GM23338 (cell line): ENCODE results near the gene DHRS4. TPM values are rescaled to one million over a fixed set of nuclear protein-coding genes. Genes with fewer than 3 reads are reported as not detected.

Experiments used
- ATAC-seq: fragments of 200-7000 bp; cut with Tn5 transposase; 3 replicates; pipeline ENCODE4 v1.9.1; 2020
- DNase-seq: peaks from one replicate; pipeline ENCODE4 v3.0.0-alpha.2; 2015; ENCODE audit warnings: low spot score
- H2AFZ ChIP-seq: fragments of 200-600 bp; sonication (generic); 2 replicates; pipeline ENCODE4 v1.8.0; 2016; ENCODE audit warnings: antibody characterized with exemption, mild to moderate bottlenecking, moderate library complexity
- H3F3A ChIP-seq: fragments of 200-600 bp; sonication (generic); replicated peaks from 2 replicates; pipeline ENCODE4 v1.8.0; 2017; ENCODE audit warnings: antibody characterized with exemption, mixed run types, low read depth
- H3K27ac ChIP-seq: fragments of 200-600 bp; sonication (generic); 2 replicates; pipeline ENCODE4 v1.6.1; 2016; ENCODE audit warnings: low read depth
- H3K27me3 ChIP-seq: fragments of 200-600 bp; sonication (generic); 2 replicates; pipeline ENCODE4 v1.8.0; 2016; ENCODE audit warnings: mild to moderate bottlenecking, mixed run types, moderate library complexity; ENCODE audit not compliant: insufficient read depth
- H3K36me3 ChIP-seq: fragments of 200-600 bp; sonication (generic); 2 replicates; pipeline ENCODE4 v1.8.0; 2016; ENCODE audit warnings: mild to moderate bottlenecking; ENCODE audit not compliant: insufficient read depth
- H3K4me1 ChIP-seq: fragments of 200-600 bp; sonication (generic); 2 replicates; pipeline ENCODE4 v1.8.0; 2016; ENCODE audit warnings: mild to moderate bottlenecking, moderate library complexity; ENCODE audit not compliant: insufficient read depth
- H3K4me2 ChIP-seq: fragments of 200-600 bp; sonication (generic); 2 replicates; pipeline ENCODE4 v1.7.1; 2017; ENCODE audit warnings: mixed run types
- H3K4me3 ChIP-seq: fragments of 200-600 bp; sonication (generic); 2 replicates; pipeline ENCODE4 v1.6.1; 2016; ENCODE audit warnings: mixed run types
- H3K79me2 ChIP-seq: fragments of 200-600 bp; sonication (generic); replicated peaks from 2 replicates; pipeline ENCODE4 v1.8.0; 2017; ENCODE audit warnings: mild to moderate bottlenecking; ENCODE audit not compliant: insufficient read depth
- H3K9me2 ChIP-seq: fragments of 200-600 bp; sonication (generic); 2 replicates; pipeline ENCODE4 v1.8.0; 2017; ENCODE audit not compliant: insufficient read depth
- H4K20me1 ChIP-seq: fragments of 200-600 bp; sonication (generic); replicated peaks from 2 replicates; pipeline ENCODE4 v1.8.0; 2017; ENCODE audit warnings: mild to moderate bottlenecking; ENCODE audit not compliant: insufficient read depth
- H3K27ac Mint-ChIP-seq: 2 replicates; pipeline ENCODE4 v1.8.0; 2020; ENCODE audit warnings: inconsistent platforms, mild to moderate bottlenecking, moderate library complexity, mixed read lengths
- H3K27me3 Mint-ChIP-seq: 3 replicates; pipeline ENCODE4 v1.8.0; 2022; ENCODE audit warnings: low read depth, mild to moderate bottlenecking, moderate library complexity, mixed read lengths, inconsistent platforms; ENCODE audit not compliant: insufficient read depth, poor library complexity
- H3K36me3 Mint-ChIP-seq: 3 replicates; pipeline ENCODE4 v1.8.0; 2021; ENCODE audit warnings: low read depth, mild to moderate bottlenecking, inconsistent platforms, moderate library complexity, mixed read lengths
- H3K4me1 Mint-ChIP-seq: 3 replicates; pipeline ENCODE4 v1.8.0; 2020; ENCODE audit warnings: mild to moderate bottlenecking, inconsistent platforms, mixed read lengths
- H3K4me3 Mint-ChIP-seq: 3 replicates; pipeline ENCODE4 v1.8.0; 2021; ENCODE audit warnings: moderate library complexity, mild to moderate bottlenecking, inconsistent platforms, mixed read lengths
- H3K9me3 Mint-ChIP-seq: 3 replicates; pipeline ENCODE4 v1.8.0; 2020; ENCODE audit warnings: moderate library complexity, mild to moderate bottlenecking, inconsistent platforms, mixed read lengths
- CTCF ChIP-seq, 2 experiments: fragments of 200-600 bp in 1 of 2; sonication (generic) in 1 of 2; conservative IDR thresholded peaks; 2 replicates each; pipeline versions ENCODE4 v1.5.1 to v1.6.1; 2016 to 2017; ENCODE audit warnings: antibody characterized with exemption in 2 of 2, low read depth in 2 of 2, mild to moderate bottlenecking in 2 of 2, moderate library complexity in 1 of 2
- EZH2 ChIP-seq: fragments of 200-600 bp; sonication (generic); IDR thresholded peaks from one replicate; pipeline ENCODE4 v1.8.0; 2017; ENCODE audit warnings: antibody characterized with exemption, mild to moderate bottlenecking, low read depth; ENCODE audit not compliant: unreplicated experiment
- EZH2phosphoT487 ChIP-seq: fragments of 200-600 bp; sonication (generic); IDR thresholded peaks from one replicate; pipeline ENCODE4 v1.8.1; 2018; ENCODE audit warnings: antibody characterized with exemption; ENCODE audit not compliant: unreplicated experiment
- POLR2AphosphoS5 ChIP-seq: IDR thresholded peaks from 2 replicates; pipeline ENCODE4 v1.6.1; 2016; ENCODE audit warnings: antibody characterized with exemption, low read depth
- REST ChIP-seq: IDR thresholded peaks from one replicate; pipeline ENCODE4 v1.6.1; 2018; ENCODE audit warnings: antibody characterized with exemption; ENCODE audit not compliant: unreplicated experiment
- ZNF114 ChIP-seq: fragments of 250-450 bp; sonication (Bioruptor Pico); IDR thresholded peaks from 2 replicates; pipeline ENCODE4 v1.5.0; 2020; ENCODE audit warnings: mild to moderate bottlenecking, moderate library complexity
- ZNF331 ChIP-seq: fragments of 250-450 bp; sonication (Bioruptor Pico); IDR thresholded peaks from 2 replicates; pipeline ENCODE4 v1.5.0; 2020; ENCODE audit warnings: low read depth, mild to moderate bottlenecking, moderate library complexity
- ZNF462 ChIP-seq: fragments of 250-450 bp; sonication (Bioruptor Pico); IDR thresholded peaks from 2 replicates; pipeline ENCODE4 v1.5.0; 2020; ENCODE audit warnings: mild to moderate bottlenecking, moderate library complexity
- polyA plus RNA-seq: library from polyadenylated mRNA; unstranded; fragments of >200 nt; fragmentation: Nextera tagmentation; extraction: Ambion mirVana; gene quantifications from 2 replicates; pipeline ENCODE4 v1.2.1, GENCODE V29; 2016
- total RNA-seq: library from RNA; depleted of rRNA; stranded (reverse); fragments of >200 nt; shearing (Covaris generic); gene quantifications from 2 replicates; pipeline ENCODE4 v1.2.3, GENCODE V29; 2014

DHRS4 gene
- total and polyA plus RNA-seq, 2 experiments from 2014 or later: 16.6 to 18.4 TPM

- no peaks in the 10 kb centered on the region for H3K79me2 ChIP-seq
- no peak overlapping the region for H3K4me2 ChIP-seq
- DNase-seq: no peak
- Mint-ChIP-seq H3K4me3 (no peak overlapping the region), H3K9me3 (no peaks in the 10 kb centered on the region), H3K36me3 (peaks cover 6% of the 10 kb centered on the region; the same call in 2 of the 3 replicates), H3K27me3 (peaks cover 6% of the 10 kb centered on the region), H3K4me1 (peaks cover 2% of the 10 kb centered on the region; the same call in 1 of the 3 replicates), H3K27ac (no peak overlapping the region)
- H3K4me3 ChIP-seq: no peak overlapping the region
- H2AFZ ChIP-seq: no peak overlapping the region
- no peaks in the 10 kb centered on the region for H3K4me1 ChIP-seq
- no peaks in the 10 kb centered on the region for H3K27me3 ChIP-seq
- H3F3A ChIP-seq: no peaks in the 10 kb centered on the region
- peaks cover 7% of the 10 kb centered on the region; the same call in 1 of the 2 replicates for H3K9me2 ChIP-seq
- ATAC-seq: no peak
- H4K20me1 ChIP-seq: no peaks in the 10 kb centered on the region
- TF ChIP-seq REST: no peak
- TF ChIP-seq ZNF331: no peak
- TF ChIP-seq POLR2AphosphoS5: no peak
- no peak for TF ChIP-seq EZH2phosphoT487
- TF ChIP-seq CTCF (conservative IDR thresholded peaks at IDR 0.05; ENCODE audit: low read depth in 2 of 2): no peak
- TF ChIP-seq EZH2: no peak
- TF ChIP-seq ZNF114 (CRISPR knock-in tag): no peak
- TF ChIP-seq ZNF462 (CRISPR knock-in tag): no peak
- no peak overlapping the region for H3K27ac ChIP-seq
- no peaks in the 10 kb centered on the region for H3K36me3 ChIP-seq
Measured at GRCh38 chr14:23936084-23936829, 17.3 kb upstream of the DHRS4 start.
